Mesodermal cell (in vitro differentiated cells): Measurements from ENCODE around the gene GSTA5. TPM values are rescaled to one million over a fixed set of nuclear protein-coding genes. Genes with fewer than 3 reads are reported as not detected.

ENCODE experiments used
- H3K27ac ChIP-seq: 2 replicates; pipeline ENCODE4 v1.7.0; 2013; ENCODE audit warnings: mild to moderate bottlenecking, low read depth, low read length, moderate library complexity; ENCODE audit not compliant: severe bottlenecking
- H3K36me3 ChIP-seq: 2 replicates; pipeline ENCODE4 v1.7.1; 2013; ENCODE audit warnings: mild to moderate bottlenecking, low read length, moderate library complexity; ENCODE audit not compliant: control insufficient read depth, insufficient read depth
- H3K4me1 ChIP-seq: one replicate; pipeline ENCODE4 v1.7.1; 2013; ENCODE audit warnings: mild to moderate bottlenecking, low read length; ENCODE audit not compliant: insufficient read depth, control insufficient read depth, poor library complexity, severe bottlenecking
- H3K4me3 ChIP-seq: 2 replicates; pipeline ENCODE4 v1.7.0; 2013; ENCODE audit warnings: low read length, control low read depth, mild to moderate bottlenecking; ENCODE audit not compliant: insufficient read depth, poor library complexity, severe bottlenecking; ENCODE audit errors: extremely low read depth
- H3K9me3 ChIP-seq: 2 replicates; pipeline ENCODE4 v1.7.1; 2013; ENCODE audit warnings: mild to moderate bottlenecking, low read length, moderate library complexity; ENCODE audit not compliant: control insufficient read depth
- WGBS, 2 experiments: methylation state at CpG; one replicate each; pipeline ENCODE4 v1.1.5; 2013; ENCODE audit warnings: missing lambda C conversion rate in 2 of 2; ENCODE audit not compliant: insufficient coverage in 2 of 2; 5-methylcytosine and 5-hydroxymethylcytosine counted together
- polyA plus RNA-seq, 2 experiments: library from polyadenylated mRNA; stranded (reverse); fragments of 50-300 nt; gene quantifications; one replicate each; pipeline ENCODE4 v1.2.3, GENCODE V29; 2013

The GSTA5 gene
- polyA plus RNA-seq (2013, experiment 1 of 2), result not detected
- not detected for polyA plus RNA-seq (2013, experiment 2 of 2)

DNA sequence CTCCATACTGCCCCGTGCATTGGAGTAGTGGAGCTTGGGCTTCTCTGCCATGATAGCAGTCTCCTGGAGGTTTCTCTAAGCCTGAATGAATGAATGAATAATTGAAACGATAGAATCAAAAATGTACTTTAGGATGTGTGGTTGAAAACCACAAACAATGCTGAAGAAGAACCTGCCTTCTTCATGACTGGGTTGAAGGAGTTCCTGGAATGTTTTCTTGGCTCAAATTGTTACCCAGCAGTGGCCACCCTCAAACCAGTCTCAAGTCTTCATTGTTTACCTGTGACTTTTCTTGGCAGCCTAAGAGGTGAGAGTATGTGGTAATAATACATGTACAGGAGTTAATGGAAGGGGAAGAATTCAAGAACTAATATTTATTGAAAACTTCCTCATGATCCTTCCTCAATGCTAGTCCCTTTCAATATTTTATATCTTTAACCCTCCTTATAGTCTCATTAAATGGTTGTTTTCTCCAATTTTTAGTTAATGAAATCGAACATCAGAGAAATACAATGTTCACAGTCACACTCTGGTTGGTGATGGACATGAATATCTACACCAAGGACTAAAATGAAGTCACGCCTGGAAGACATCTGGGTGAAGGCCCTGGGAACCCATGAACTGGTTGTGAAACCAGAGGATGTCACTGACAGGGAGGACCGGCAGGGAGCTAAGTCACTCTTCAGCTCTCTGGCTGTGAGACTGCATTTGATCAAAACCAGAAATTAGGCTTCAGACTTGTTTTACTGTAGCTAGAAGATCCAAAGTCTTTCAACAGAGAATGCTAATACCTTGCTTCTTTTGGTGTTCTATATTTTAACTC is at the start of gene GSTA5:
GSTA5 (minus strand) TSS at position 51 of the 823 bp plus-strand sequence.
- Histone ChIP-seq H3K9me3 (peaks cover 3% of the 10 kb centered on the region), H3K4me1 (no peaks in the 10 kb centered on the region), H3K4me3 (no peak within 1 kb of the TSS), H3K36me3 (no peaks in the 10 kb centered on the region), H3K27ac (no peak within 1 kb of the TSS)
- 85 to 86% methylated on average over 4 of the region's 5 CpGs for whole genome bisulfite sequencing, 2 experiments

GRCh38 chr6:52890018-52890417 is 49.4 kb upstream of the GSTA5 start:
- H3K9me3 ChIP-seq, result no peaks in the 10 kb centered on the region
- H3K4me3 ChIP-seq, result no peak overlapping the region
- no peaks in the 10 kb centered on the region for H3K36me3 ChIP-seq
- H3K27ac ChIP-seq, result no peak overlapping the region
- no peaks in the 10 kb centered on the region for H3K4me1 ChIP-seq
- no CpG with 5 or more reads among the region's 3 CpGs for WGBS, 2 experiments

DNA sequence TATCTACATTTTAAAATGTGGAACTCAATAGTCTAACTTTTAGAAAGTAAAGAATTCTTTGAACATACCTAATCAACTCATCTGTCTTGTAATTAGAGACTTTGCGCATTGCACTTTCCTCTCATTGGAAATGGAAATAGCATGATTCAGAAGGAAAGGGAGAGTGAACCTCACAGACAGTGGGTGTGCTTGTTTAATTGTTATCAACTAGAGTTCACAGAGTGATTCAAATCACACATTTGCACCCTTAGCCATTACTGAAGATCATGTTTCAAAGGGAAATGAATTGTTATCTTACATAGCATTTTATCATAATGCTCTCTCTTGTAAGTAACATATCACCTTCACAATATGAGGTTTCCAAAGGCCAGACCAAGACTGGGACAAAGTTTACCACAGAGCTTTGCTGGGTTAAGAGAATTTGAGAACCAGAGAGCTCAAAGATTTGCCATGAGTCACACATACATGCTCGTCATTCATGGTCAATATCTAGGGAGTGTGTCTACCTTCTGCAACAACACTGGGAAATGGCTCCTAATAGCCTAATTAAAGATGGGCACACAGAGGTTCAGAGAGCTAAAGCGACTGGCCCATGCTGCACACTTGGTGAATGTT is 47.4 kb upstream of the GSTA5 start:
- no peak overlapping the region for H3K27ac ChIP-seq
- H3K9me3 ChIP-seq, result no peaks in the 10 kb centered on the region
- 86 to 90% methylated on average over 1 to 2 of the region's 3 CpGs for WGBS, 2 experiments
- no peaks in the 10 kb centered on the region for H3K36me3 ChIP-seq
- H3K4me1 ChIP-seq, result no peaks in the 10 kb centered on the region
- H3K4me3 ChIP-seq, result no peak overlapping the region

DNA sequence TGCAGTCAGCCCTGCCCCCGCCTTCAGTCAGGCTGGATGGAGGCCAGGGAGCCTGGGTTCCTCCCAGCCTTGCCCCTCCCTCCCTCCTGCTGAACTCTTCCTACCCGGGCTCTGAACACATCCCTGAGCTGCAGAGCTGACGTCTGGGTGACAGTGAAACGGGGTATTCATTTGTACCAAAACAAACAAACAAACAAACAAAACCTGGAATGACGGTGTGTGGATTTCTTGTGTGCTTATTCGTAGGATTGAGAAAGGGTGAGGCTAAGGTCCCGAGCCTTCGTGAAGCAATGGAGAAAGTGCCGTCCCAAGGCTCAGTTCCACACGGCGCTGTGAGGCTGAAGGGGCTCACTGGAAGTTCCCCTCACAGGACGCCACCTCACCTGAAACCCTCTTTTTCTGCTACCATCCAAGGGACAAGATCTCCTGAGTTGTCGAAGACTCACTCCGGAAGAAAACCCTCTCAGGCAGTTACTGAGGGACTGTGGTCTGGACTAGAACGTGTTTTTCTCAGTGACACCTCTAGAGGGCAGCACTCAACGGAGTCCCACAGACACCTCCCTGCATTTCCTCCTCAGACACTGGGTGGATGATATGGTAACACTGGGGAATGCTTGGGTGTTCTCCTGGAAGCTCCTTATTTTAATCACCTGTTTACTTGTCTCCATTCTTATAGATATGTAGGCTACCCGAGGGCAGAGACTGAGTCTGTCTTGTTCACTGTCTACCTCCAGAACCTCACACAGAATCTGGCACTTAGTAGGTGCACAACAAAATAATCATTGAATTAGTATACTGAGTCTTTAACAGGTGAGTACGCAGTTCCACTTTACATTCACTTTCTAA is 41.6 kb upstream of the GSTA5 start:
- no peak overlapping the region for H3K4me3 ChIP-seq
- H3K27ac ChIP-seq, result no peak overlapping the region
- peaks cover 5% of the 10 kb centered on the region for H3K4me1 ChIP-seq
- H3K36me3 ChIP-seq, result no peaks in the 10 kb centered on the region
- H3K9me3 ChIP-seq, result no peaks in the 10 kb centered on the region
- WGBS, 2 experiments, result 48 to 51% methylated on average over 9 of the region's 18 CpGs

DNA sequence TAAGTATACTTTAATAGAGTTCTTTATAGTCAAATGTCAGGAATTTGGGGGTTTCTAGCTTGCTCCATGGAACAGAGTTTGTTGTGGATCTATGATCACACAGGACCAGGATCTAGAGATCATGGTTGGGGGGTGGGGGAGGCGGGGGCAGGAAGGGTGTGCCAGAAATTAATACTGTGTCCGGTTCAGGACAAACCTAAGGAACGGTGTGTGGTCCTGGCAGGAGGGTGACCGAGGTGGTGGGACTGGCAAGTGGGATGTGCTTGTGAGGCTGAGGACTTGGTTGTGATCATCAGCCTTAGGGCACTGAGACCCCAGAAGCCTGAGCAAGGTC is 41.0 kb upstream of the GSTA5 start:
- Histone ChIP-seq H3K27ac (no peak overlapping the region), H3K36me3 (no peaks in the 10 kb centered on the region), H3K9me3 (no peaks in the 10 kb centered on the region), H3K4me1 (peaks cover 11% of the 10 kb centered on the region), H3K4me3 (no peak overlapping the region)
- 83 to 84% methylated on average over 3 of the region's 4 CpGs for WGBS, 2 experiments

- WGBS, 2 experiments, result 100% methylated on average over 1 of the region's 2 CpGs; no CpG with 5 or more reads in 1 of the 2 experiments
- Histone ChIP-seq H3K36me3 (no peaks in the 10 kb centered on the region), H3K27ac (no peak overlapping the region), H3K4me1 (peaks cover 15% of the 10 kb centered on the region), H3K9me3 (no peaks in the 10 kb centered on the region), H3K4me3 (no peak overlapping the region)
These were observed 37.2 kb upstream of the GSTA5 start for GRCh38 chr6:52877786-52878185.

- H3K4me3 ChIP-seq, result no peak overlapping the region
- WGBS, 2 experiments, result 71 to 100% methylated on average over 1 to 2 of the region's 3 CpGs
- H3K36me3 ChIP-seq, result no peaks in the 10 kb centered on the region
- H3K9me3 ChIP-seq, result no peaks in the 10 kb centered on the region
- no peak overlapping the region for H3K27ac ChIP-seq
- H3K4me1 ChIP-seq, result peaks cover 15% of the 10 kb centered on the region
These were observed 36.6 kb upstream of the GSTA5 start for GRCh38 chr6:52877168-52877567.

DNA sequence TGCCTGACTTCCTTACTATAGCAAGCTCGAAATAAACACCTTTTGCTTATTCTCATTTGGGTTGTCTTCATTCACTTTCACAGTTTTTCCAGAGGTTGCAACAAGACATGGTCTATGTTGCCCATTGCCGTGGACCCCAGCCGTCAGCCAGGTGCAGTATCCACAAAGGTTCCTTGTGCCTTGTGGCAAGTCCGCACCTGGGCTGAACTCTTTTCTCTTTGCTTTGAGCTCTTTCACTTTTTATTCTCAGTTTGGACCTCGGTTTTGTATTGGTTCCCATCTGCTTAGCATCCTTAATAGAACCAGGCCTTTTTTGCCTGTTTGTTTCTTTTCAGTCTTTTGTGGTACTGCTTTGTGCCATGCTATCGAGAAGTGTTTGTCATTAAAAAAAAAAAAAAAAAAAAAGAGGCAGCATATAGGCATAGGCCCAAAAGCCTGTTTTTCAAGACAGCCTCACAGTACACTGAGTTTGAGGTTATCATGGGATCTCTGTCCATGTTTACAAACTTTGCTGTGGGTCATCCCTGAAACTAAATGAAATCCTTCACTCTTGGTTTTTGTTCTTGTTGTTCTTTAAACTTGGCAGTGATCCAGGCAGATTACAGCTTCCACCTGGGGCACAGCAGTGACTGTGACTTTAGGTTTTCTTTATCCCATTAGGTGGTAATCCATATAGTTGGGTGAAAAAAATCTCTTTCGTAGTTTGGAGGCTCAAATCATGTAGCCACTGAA is 35.6 kb upstream of the GSTA5 start:
- Histone ChIP-seq H3K27ac (no peak overlapping the region), H3K4me1 (peaks cover 15% of the 10 kb centered on the region), H3K36me3 (no peaks in the 10 kb centered on the region), H3K9me3 (no peaks in the 10 kb centered on the region), H3K4me3 (no peak overlapping the region)
- 84 to 92% methylated on average over 5 to 6 of the region's 7 CpGs for WGBS, 2 experiments

GRCh38 chr6:52872031-52872430 is 31.4 kb upstream of the GSTA5 start:
- Histone ChIP-seq H3K27ac (no peak overlapping the region), H3K4me1 (peaks cover 8% of the 10 kb centered on the region), H3K36me3 (no peaks in the 10 kb centered on the region), H3K4me3 (no peak overlapping the region), H3K9me3 (no peaks in the 10 kb centered on the region)
- 92 to 100% methylated on average over 2 to 3 of the region's 4 CpGs for WGBS, 2 experiments

DNA sequence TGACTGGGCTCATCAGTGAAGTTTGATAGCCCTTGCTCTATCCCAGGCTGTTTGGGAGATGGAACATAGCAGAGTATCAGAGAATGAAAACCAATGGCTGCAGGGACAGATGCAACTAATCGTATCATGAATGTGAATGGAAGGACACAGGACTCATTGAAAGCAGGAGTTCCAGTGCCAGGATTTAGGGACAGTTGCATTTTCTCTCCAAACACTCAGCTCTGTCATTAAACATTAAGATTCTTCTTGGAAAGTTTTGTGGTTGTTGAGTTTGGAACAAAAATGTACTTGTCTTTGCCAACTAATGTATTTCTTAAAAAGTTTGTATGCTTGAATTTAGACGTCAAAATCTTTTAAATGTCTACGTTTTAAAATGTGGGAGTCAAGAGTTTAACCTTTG is 31.0 kb upstream of the GSTA5 start:
- H3K4me1 ChIP-seq, result peaks cover 4% of the 10 kb centered on the region
- no peak overlapping the region for H3K27ac ChIP-seq
- 84 to 100% methylated on average over 1 to 3 of the region's 3 CpGs for WGBS, 2 experiments

More for the DNA sequence above, 31.0 kb upstream of the GSTA5 start:
- Histone ChIP-seq H3K36me3 (no peaks in the 10 kb centered on the region), H3K4me3 (no peak overlapping the region), H3K9me3 (no peaks in the 10 kb centered on the region)
